HepG2 (cell line): ENCODE measurements around the gene PPM1M. TPM values are rescaled to one million over a fixed set of nuclear protein-coding genes. Genes with fewer than 3 reads are reported as not detected.

Experiments used
- ATAC-seq: fragments of 200-7000 bp; cut with Tn5 transposase; 3 replicates; pipeline ENCODE4 v1.9.1; 2020; ENCODE audit warnings: mild to moderate bottlenecking, moderate library complexity
- BruUV-seq: library from RNA; stranded (reverse); fragments of 400-500 nt; replicated peaks from 2 replicates; lab custom pipeline; 2021; lab: Mats Ljungman, UMichigan
- CTCF ChIA-PET: fragments of 300-600 bp; formaldehyde crosslinking; extraction: SDS; loops from one replicate; lab custom pipeline; 2021; ENCODE audit warnings: low total read pairs, inconsistent platforms, low intra/inter-chr PET ratio; lab: Yijun Ruan, JAX
- POLR2A ChIA-PET: fragments of 350-600 bp; sonication (Branson Sonifier 250); formaldehyde crosslinking; loops from one replicate; lab custom pipeline; 2020; ENCODE audit warnings: antibody characterized with exemption, inconsistent platforms; lab: Yijun Ruan, JAX
- DNase-seq: peaks from one replicate; pipeline ENCODE4 v3.0.0-alpha.2; 2015; ENCODE audit warnings: low spot score
- FAIRE-seq: peaks from 3 replicates; lab custom pipeline; 2011; peaks lifted over from hg19 to GRCh38; lab: Jason Lieb, UNC
- H2AFZ ChIP-seq: one replicate; pipeline ENCODE4 v1.6.1; 2011; ENCODE audit warnings: low read length, inconsistent platforms
- H3K27ac ChIP-seq: fragments of 300-600 bp; 3 replicates; pipeline ENCODE4 v1.8.0; 2011; ENCODE audit warnings: mixed run types, mild to moderate bottlenecking, mixed read lengths, low read length, inconsistent platforms; ENCODE audit not compliant: insufficient read depth; ENCODE audit errors: extremely low read length
- H3K27me3 ChIP-seq, 2 experiments: fragments of 200-600 bp in 1 of 2; 2 replicates in 1 of 2; 3 replicates in 1 of 2; pipeline versions ENCODE4 v1.6.0 to v1.8.0; 2011; ENCODE audit warnings: low read length in 2 of 2, mild to moderate bottlenecking in 2 of 2, moderate library complexity in 2 of 2, inconsistent platforms in 1 of 2; ENCODE audit not compliant: insufficient read depth in 2 of 2, control insufficient read depth in 1 of 2
- H3K36me3 ChIP-seq, 2 experiments: fragments of 200-600 bp in 1 of 2; replicated peaks in 1 of 2; 2 replicates in 1 of 2; 3 replicates in 1 of 2; pipeline versions ENCODE4 v1.5.1 to v1.8.0; 2011; ENCODE audit warnings: low read length in 2 of 2, inconsistent platforms in 1 of 2; ENCODE audit not compliant: insufficient read depth in 2 of 2, control insufficient read depth in 1 of 2
- H3K4me1 ChIP-seq: 2 replicates; pipeline ENCODE4 v1.5.1; 2012; ENCODE audit warnings: low read length, inconsistent platforms; ENCODE audit not compliant: insufficient read depth
- H3K4me2 ChIP-seq: 2 replicates; pipeline ENCODE4 v1.6.0; 2011; ENCODE audit warnings: low read depth, low read length, inconsistent platforms
- H3K4me3 ChIP-seq, 3 experiments: fragments of 200-600 bp in 1 of 3; sonication (generic), shearing (Covaris generic) in 1 of 3; replicated peaks in 1 of 3; 2 replicates each; pipeline ENCODE4 v1.5.1; 2011 to 2016; ENCODE audit warnings: low read length in 3 of 3, inconsistent platforms in 2 of 3, low read depth in 2 of 3, mild to moderate bottlenecking in 2 of 3, control low read depth in 1 of 3, mixed read lengths in 1 of 3; ENCODE audit not compliant: insufficient read depth in 1 of 3
- H3K79me2 ChIP-seq: one replicate; pipeline ENCODE4 v1.6.1; 2011; ENCODE audit warnings: low read length, inconsistent platforms; ENCODE audit not compliant: insufficient read depth
- H3K9ac ChIP-seq: 2 replicates; pipeline ENCODE4 v1.6.0; 2011; ENCODE audit warnings: mild to moderate bottlenecking, low read depth, low read length, inconsistent platforms; ENCODE audit not compliant: insufficient read depth
- H3K9me3 ChIP-seq: 2 replicates; pipeline ENCODE4 v1.5.1; 2012; ENCODE audit warnings: mild to moderate bottlenecking, low read length
- H4K20me1 ChIP-seq: 2 replicates; pipeline ENCODE4 v1.6.0; 2011; ENCODE audit warnings: inconsistent platforms, mild to moderate bottlenecking, low read length, moderate library complexity; ENCODE audit not compliant: insufficient read depth
- CREB1 ChIP-seq, 2 experiments: fragments of 450-650 bp in 1 of 2; IDR thresholded peaks; 2 replicates each; pipeline ENCODE4 v1.6.1; 2016 to 2017; ENCODE audit warnings: control low read depth in 1 of 2, mild to moderate bottlenecking in 1 of 2, missing compliant biosample characterization in 1 of 2, missing genetic modification characterization in 1 of 2
- FOXA1 ChIP-seq, 2 experiments: fragments of 450-650 bp in 1 of 2; sonication (generic) in 1 of 2; formaldehyde crosslinking in 1 of 2; IDR thresholded peaks; 2 replicates each; pipeline versions ENCODE4 v1.4.0 to v1.6.1; 2016 to 2020; ENCODE audit warnings: missing genetic modification reagents in 1 of 2
- NCOA5 ChIP-seq: sonication (generic); formaldehyde crosslinking; IDR thresholded peaks from 2 replicates; pipeline ENCODE4 v1.4.0; 2020; ENCODE audit warnings: missing genetic modification reagents
- NFIC ChIP-seq: IDR thresholded peaks from 2 replicates; pipeline ENCODE4 v1.6.1; 2012; ENCODE audit warnings: mild to moderate bottlenecking, low read length, inconsistent platforms
- POLR2AphosphoS5 ChIP-seq: IDR thresholded peaks from 2 replicates; pipeline ENCODE4 v1.6.1; 2012; ENCODE audit warnings: low read depth, low read length
- ZNF747 ChIP-seq: sonication (generic); formaldehyde crosslinking; IDR thresholded peaks from 2 replicates; pipeline ENCODE4 v1.8.1; 2023; ENCODE audit warnings: missing genetic modification reagents, mild to moderate bottlenecking, borderline replicate concordance
- WGBS: methylation state at CpG from one replicate; pipeline ENCODE4 v1.1.6; 2017; ENCODE audit warnings: low lambda C conversion rate; 5-methylcytosine and 5-hydroxymethylcytosine counted together
- in situ Hi-C: cut with HindIII; loops from 2 replicates; pipeline ENCODE4 v1.10.0; 2017; ENCODE audit warnings: low pct_unique_long_range_greater_than_20kb; ENCODE audit not compliant: extremely low pct_ligation_motif_present
- intact Hi-C: fragments of 100-400 bp; cut with micrococcal nuclease; formaldehyde crosslinking; loops from one replicate; pipeline ENCODE4 v1.10.0; 2022; ENCODE audit not compliant: unreplicated experiment
- polyA plus RNA-seq, 8 experiments: library from polyadenylated mRNA; depleted of rRNA in 3 of 8; stranded (reverse) in 7 of 8; unstranded in 1 of 8; fragments of >200 nt; fragmentation: Illumina TruSeq in 4 of 8; extraction: Trizol in 4 of 8; gene quantifications; 2 replicates each; pipeline versions ENCODE4 v1.2.1 to v1.2.3, GENCODE V29; 2011 to 2016; ENCODE audit warnings: low read depth in 4 of 8, missing spikeins in 1 of 8, mixed read lengths in 1 of 8; ENCODE audit not compliant: insufficient read depth in 1 of 8
- total RNA-seq, 5 experiments: library from RNA; depleted of rRNA; stranded (reverse); fragments of >200 nt; fragmentation: Illumina TruSeq; extraction: Trizol; gene quantifications; 2 replicates each; pipeline ENCODE4 v1.2.3, GENCODE V29; 2016; ENCODE audit warnings: low read depth in 1 of 5
- TF ChIP-seq, protein P1 (sequence below): sonication (generic); formaldehyde crosslinking; IDR thresholded peaks from 2 replicates; pipeline ENCODE4 v1.4.0; 2020; ENCODE audit warnings: missing genetic modification reagents, low read depth, mild to moderate bottlenecking, borderline replicate concordance

PPM1M gene
- total and polyA plus RNA-seq, 2 of the 13 experiments (the other 11 are each of a cell fraction or from before 2014, with no cell fraction given) = 2.5 to 5.9 TPM

DNA sequence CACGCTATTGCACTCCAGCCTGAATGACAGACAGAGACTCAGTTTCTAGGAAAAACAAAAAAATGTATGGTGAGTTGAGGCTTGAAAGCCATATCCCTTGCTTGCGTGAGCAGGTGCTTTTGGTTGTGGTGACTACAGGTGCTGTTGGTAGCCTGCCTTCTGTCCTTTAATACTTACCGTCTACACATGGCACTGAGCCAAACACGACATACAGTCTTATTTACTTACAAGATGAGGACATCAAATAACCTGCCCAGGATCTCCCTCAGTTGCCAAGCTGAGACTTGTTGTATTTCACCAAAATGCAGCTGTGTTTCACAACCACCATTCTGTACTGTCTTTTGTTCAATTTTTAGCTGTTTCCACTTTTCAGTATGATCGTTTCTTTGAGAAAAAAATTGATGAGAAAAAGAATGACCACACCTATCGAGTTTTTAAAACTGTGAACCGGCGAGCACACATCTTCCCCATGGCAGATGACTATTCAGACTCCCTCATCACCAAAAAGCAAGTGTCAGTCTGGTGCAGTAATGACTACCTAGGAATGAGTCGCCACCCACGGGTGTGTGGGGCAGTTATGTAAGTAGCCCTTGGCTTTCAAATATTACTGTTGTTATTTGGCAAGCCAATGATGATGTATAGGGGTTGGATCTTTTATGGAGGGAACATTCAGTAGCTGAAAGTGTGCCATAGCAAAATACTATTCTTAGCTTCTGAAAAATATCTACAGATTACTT is 41.1 kb upstream of the PPM1M start:
- no TSS peak for BruUV-seq
- Histone ChIP-seq H4K20me1 (no peaks in the 10 kb centered on the region), H3K79me2 (no peaks in the 10 kb centered on the region), H3K4me2 (no peak overlapping the region), H3K9ac (no peak overlapping the region), H3K27ac (no peak overlapping the region), H3K27me3 (no peaks in the 10 kb centered on the region), H3K36me3 (peaks cover 13 to 75% of the 10 kb centered on the region in 2 experiments), H3K9me3 (no peaks in the 10 kb centered on the region), H3K4me3 (no peak overlapping the region), H3K4me1 (peaks cover 60% of the 10 kb centered on the region), H2AFZ (no peak overlapping the region)
- TF ChIP-seq POLR2AphosphoS5 (no peak), ZNF747 (no peak), NCOA5 (CRISPR knock-in tag) (no peak), NFIC (0 out of 2 replicates have a peak, but pooled peaks have one; percentile 20), CREB1 (IDR thresholded peaks at IDR 0.05) (no peak), CREB1 (CRISPR knock-in tag; IDR thresholded peaks at IDR 0.05) (0 out of 2 replicates have a peak, but pooled peaks have one; percentile 17), FOXA1 (IDR thresholded peaks at IDR 0.05) (no peak), FOXA1 (CRISPR knock-in tag; IDR thresholded peaks at IDR 0.05) (0 out of 2 replicates have a peak, but pooled peaks have one; percentile 20)
- TF ChIP-seq, protein P1, sequence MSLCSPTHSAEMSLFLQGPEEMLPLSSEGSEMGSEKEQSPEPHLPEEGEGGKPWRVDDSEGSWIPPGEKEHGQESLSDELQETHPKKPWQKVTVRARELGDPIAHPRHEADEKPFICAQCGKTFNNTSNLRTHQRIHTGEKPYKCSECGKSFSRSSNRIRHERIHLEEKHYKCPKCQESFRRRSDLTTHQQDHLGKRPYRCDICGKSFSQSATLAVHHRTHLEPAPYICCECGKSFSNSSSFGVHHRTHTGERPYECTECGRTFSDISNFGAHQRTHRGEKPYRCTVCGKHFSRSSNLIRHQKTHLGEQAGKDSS = no peak
- POLR2A ChIA-PET = no interaction called here
- WGBS = 77% methylated on average over 10 of the region's 10 CpGs
- in situ Hi-C loops (no loop called here), intact Hi-C loops (no loop called here)
- DNase-seq = peak; percentile 47
- no peak for ATAC-seq
- CTCF ChIA-PET = no interaction called here
- FAIRE-seq = no peak
